Measurements from ENCODE around the gene TRERF1. TPM values are rescaled to one million over a fixed set of nuclear protein-coding genes. Genes with fewer than 3 reads are reported as not detected.

The TRERF1 gene
- total and polyA plus RNA-seq, 2 of the 4 experiments (the other 2 are of a cell fraction): 6.3 to 9.9 TPM

DNA sequence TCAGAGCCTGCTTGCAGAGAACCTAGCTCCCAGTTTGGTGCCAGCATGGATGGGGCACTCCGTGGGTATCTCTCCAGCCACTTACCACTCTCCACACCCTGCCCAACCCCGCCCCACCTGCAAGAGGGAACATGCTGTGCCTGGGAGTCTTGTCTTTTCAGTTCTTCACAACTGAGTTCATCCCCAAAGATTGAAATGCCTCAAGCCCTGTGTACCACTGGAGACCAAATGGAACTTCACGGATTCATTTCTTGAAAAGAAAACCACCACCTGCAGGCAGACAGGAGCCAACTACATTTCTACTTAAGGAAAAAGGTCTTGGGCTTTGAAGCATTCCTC lies 50.1 kb downstream of the TRERF1 start:
- Histone ChIP-seq H2BK20ac (ENCODE audit: low read depth, low read length) (no peak overlapping the region), H3K36me3 (ENCODE audit: control insufficient read depth, insufficient read depth, low read length) (peaks cover 2% of the 10 kb centered on the region; the same call in 1 of the 2 replicates), H4K20me1 (ENCODE audit: insufficient read depth, low read length) (peaks cover 60% of the 10 kb centered on the region), H3K9ac (ENCODE audit: low read depth, low read length) (no peak overlapping the region), H3K4ac (ENCODE audit: low read depth, low read length) (no peak overlapping the region), H3K4me3 (ENCODE audit: insufficient read depth, low read depth, low read length) (no peak overlapping the region), H2BK15ac (ENCODE audit: low read depth, low read length) (no peak overlapping the region), H3K14ac (replicated peaks; ENCODE audit: low read depth, low read length) (no peak overlapping the region), H3K56ac (ENCODE audit: extremely low read depth, insufficient read depth, low read length) (no peak overlapping the region), H2AFZ (replicated peaks; ENCODE audit: low read length, poor library complexity) (no peak overlapping the region), H4K5ac (ENCODE audit: low read depth, low read length) (no peak overlapping the region), H2AK9ac (replicated peaks; ENCODE audit: low read depth, low read length, poor library complexity) (no peak overlapping the region), H2BK120ac (ENCODE audit: low read depth, low read length) (no peak overlapping the region), H4K91ac (ENCODE audit: insufficient read depth, low read depth, low read length) (no peak overlapping the region), H3K9me3 (ENCODE audit: control insufficient read depth, insufficient read depth, low read length) (no peaks in the 10 kb centered on the region), H3K4me1 (ENCODE audit: control insufficient read depth, insufficient read depth, low read length) (peaks cover 20% of the 10 kb centered on the region), H2BK5ac (ENCODE audit: low read depth, low read length, poor library complexity, severe bottlenecking) (no peak overlapping the region), H3K4me2 (ENCODE audit: low read depth, low read length) (no peak overlapping the region), H3K23ac (ENCODE audit: low read depth, low read length) (no peak overlapping the region), H3K79me1 (ENCODE audit: low read depth in 1 of 2, low read length in 2 of 2) (peaks cover 69 to 100% of the 10 kb centered on the region in 2 experiments), H3K27ac (ENCODE audit: insufficient read depth, low read length) (no peak overlapping the region), H2AK5ac (ENCODE audit: low read depth, low read length) (no peak overlapping the region), H3K18ac (ENCODE audit: low read depth, low read length) (no peak overlapping the region), H4K8ac (ENCODE audit: low read depth in 2 of 2, low read length in 2 of 2) (no peak overlapping the region), H3K27me3 (ENCODE audit: control insufficient read depth, insufficient read depth, low read length) (no peaks in the 10 kb centered on the region), H3K9me1 (ENCODE audit: insufficient read depth, low read length) (peaks cover 50% of the 10 kb centered on the region)
- DNase-seq: no peak
- no TSS peak for BruUV-seq (replicated peaks)
- in situ Hi-C loops (cut with MboI; ENCODE audit: low sequenced_read_pairs): no loop called here
- POLR2A ChIA-PET (ENCODE audit: unreplicated experiment): no interaction called here
- no peak for ATAC-seq (ENCODE audit: low read depth)
- CTCF ChIA-PET: no interaction called here
- 60% methylated on average over 1 of the region's 3 CpGs; no CpG with 5 or more reads in 1 of the 2 experiments for WGBS, 2 experiments (ENCODE audit: extremely low coverage in 2 of 2, insufficient read length in 1 of 2)
- TF ChIP-seq SMC3 (IDR thresholded peaks at IDR 0.05; ENCODE audit: low read depth, low read length): no peak
- TF ChIP-seq RFX5 (IDR thresholded peaks at IDR 0.05; ENCODE audit: low read depth, low read length): no peak
- TF ChIP-seq MAZ (IDR thresholded peaks at IDR 0.05; ENCODE audit: borderline replicate concordance, low read depth, low read length): no peak
- TF ChIP-seq FOS (IDR thresholded peaks at IDR 0.05; ENCODE audit: low read depth, low read length): no peak
- TF ChIP-seq, protein P1, sequence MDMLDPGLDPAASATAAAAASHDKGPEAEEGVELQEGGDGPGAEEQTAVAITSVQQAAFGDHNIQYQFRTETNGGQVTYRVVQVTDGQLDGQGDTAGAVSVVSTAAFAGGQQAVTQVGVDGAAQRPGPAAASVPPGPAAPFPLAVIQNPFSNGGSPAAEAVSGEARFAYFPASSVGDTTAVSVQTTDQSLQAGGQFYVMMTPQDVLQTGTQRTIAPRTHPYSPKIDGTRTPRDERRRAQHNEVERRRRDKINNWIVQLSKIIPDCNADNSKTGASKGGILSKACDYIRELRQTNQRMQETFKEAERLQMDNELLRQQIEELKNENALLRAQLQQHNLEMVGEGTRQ (IDR thresholded peaks at IDR 0.05; ENCODE audit: low read depth, low read length): no peak
- no peak for TF ChIP-seq CEBPB (IDR thresholded peaks at IDR 0.05; ENCODE audit: low read depth, low read length)
- TF ChIP-seq MXI1 (IDR thresholded peaks at IDR 0.05; ENCODE audit: borderline replicate concordance, low read depth, low read length): no peak
- TF ChIP-seq RCOR1 (IDR thresholded peaks at IDR 0.05; ENCODE audit: insufficient replicate concordance, low read length): no peak
- TF ChIP-seq RAD21 (IDR thresholded peaks at IDR 0.05; ENCODE audit: low read length): no peak
- TF ChIP-seq, protein P2, sequence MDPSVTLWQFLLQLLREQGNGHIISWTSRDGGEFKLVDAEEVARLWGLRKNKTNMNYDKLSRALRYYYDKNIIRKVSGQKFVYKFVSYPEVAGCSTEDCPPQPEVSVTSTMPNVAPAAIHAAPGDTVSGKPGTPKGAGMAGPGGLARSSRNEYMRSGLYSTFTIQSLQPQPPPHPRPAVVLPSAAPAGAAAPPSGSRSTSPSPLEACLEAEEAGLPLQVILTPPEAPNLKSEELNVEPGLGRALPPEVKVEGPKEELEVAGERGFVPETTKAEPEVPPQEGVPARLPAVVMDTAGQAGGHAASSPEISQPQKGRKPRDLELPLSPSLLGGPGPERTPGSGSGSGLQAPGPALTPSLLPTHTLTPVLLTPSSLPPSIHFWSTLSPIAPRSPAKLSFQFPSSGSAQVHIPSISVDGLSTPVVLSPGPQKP (IDR thresholded peaks at IDR 0.05; ENCODE audit: borderline replicate concordance, low read depth, low read length): no peak
- no peak for TF ChIP-seq POLR2A (IDR thresholded peaks at IDR 0.05; ENCODE audit: low read depth, low read length)
- no peak for TF ChIP-seq MAFK (IDR thresholded peaks at IDR 0.05; ENCODE audit: low read depth, low read length)
- no peak for TF ChIP-seq BHLHE40 (IDR thresholded peaks at IDR 0.05; ENCODE audit: low read depth, low read length)
- no peak for TF ChIP-seq NFE2L2 (IDR thresholded peaks at IDR 0.05; ENCODE audit: low read depth, low read length)
- TF ChIP-seq CHD1 (IDR thresholded peaks at IDR 0.05; ENCODE audit: low read depth, low read length): no peak
- TF ChIP-seq, protein P3, sequence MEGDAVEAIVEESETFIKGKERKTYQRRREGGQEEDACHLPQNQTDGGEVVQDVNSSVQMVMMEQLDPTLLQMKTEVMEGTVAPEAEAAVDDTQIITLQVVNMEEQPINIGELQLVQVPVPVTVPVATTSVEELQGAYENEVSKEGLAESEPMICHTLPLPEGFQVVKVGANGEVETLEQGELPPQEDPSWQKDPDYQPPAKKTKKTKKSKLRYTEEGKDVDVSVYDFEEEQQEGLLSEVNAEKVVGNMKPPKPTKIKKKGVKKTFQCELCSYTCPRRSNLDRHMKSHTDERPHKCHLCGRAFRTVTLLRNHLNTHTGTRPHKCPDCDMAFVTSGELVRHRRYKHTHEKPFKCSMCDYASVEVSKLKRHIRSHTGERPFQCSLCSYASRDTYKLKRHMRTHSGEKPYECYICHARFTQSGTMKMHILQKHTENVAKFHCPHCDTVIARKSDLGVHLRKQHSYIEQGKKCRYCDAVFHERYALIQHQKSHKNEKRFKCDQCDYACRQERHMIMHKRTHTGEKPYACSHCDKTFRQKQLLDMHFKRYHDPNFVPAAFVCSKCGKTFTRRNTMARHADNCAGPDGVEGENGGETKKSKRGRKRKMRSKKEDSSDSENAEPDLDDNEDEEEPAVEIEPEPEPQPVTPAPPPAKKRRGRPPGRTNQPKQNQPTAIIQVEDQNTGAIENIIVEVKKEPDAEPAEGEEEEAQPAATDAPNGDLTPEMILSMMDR (conservative IDR thresholded peaks at IDR 0.05; ENCODE audit: low read depth, low read length): no peak
- dilution Hi-C loops (cut with HindIII; ENCODE audit: low sequenced_read_pairs, unreplicated experiment): no loop called here
- intact Hi-C loops (cut with micrococcal nuclease): no loop called here

All from IMR-90 (cell line).